ENCODE results near the gene DGKI.

GRCh38 chr7:137689761-137690160, 157.0 kb downstream of the DGKI start:
- TF ChIP-seq FOXM1 (IDR thresholded peaks at IDR 0.05; ENCODE audit: borderline replicate concordance) (no peak), ARNT (IDR thresholded peaks at IDR 0.05) (no peak), SP1 (IDR thresholded peaks at IDR 0.05) (no peak)
